Activated CD4-positive, alpha-beta T cell treated with anti-CD3 and anti-CD28 coated beads, Interleukin-2, amount 50 U/mL, for 4 hours (primary cell): Measurements from ENCODE around the gene NDUFC1.

Source experiments
- DNase-seq, 2 experiments: peaks; one replicate each; pipeline ENCODE4 v3.0.0-alpha.2; 2020

NDUFC1 gene

DNA sequence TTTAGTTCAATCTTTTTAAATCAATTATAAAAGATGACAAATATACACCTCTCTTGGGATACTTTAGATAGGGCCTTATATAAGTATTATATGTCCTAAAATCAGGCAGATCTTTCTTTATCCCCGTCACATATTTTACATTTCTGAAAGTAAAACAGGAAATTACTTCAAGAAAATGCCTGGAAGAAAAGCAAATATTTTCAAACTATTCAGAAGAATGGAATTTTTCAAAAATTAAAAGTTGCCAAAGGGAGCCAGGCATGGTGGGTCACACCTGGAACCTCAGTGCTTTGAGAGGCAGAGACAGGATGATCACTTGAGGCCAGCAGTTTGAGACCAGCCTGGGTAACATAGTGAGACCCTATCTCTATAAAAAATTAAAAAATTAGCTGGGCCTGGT lies 56.7 kb downstream of the NDUFC1 start:
- no peak for DNase-seq

DNA sequence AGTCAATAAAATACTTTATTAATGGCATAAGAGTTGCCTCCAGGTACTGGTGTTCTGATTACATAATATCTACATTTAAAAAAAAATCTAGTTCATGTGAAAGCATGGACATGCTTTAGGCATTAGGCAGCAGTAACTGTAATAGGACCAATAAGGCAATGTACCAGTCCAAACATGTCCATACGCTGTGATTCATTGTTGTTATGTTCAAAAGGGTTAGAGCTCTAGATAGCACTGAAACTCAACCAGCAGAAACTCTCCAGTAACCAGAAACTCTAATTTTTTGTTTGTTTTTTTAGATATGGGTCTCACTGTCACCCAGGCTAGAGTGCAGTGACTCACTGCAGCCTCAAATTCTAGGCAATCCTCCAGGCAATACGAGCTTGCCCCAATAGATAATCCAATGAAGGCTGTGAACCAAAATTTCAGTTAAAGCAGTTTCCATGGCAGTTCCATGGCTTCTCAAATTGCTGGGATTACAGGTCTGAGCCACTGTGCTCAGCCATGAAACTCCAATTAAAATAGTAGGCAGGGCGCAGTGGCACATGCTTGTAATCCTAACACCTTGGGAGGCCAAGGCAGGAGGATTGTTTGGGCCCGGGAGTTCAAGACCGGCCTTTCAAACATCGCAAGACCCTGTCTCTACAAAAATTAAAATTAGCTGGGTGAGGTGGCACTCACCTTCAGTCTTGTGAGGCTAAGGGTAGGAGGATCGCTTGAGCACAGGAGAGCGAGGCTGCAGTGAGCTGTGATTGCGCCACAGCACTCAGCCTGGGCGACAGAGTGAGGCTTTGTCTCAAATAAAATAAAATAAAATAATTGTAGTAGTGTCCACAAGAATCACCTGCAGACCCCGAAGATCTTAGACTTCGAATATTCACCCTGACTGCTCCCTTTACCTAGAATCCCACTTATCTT lies 58.6 kb downstream of the NDUFC1 start:
- DNase-seq: no peak

DNA sequence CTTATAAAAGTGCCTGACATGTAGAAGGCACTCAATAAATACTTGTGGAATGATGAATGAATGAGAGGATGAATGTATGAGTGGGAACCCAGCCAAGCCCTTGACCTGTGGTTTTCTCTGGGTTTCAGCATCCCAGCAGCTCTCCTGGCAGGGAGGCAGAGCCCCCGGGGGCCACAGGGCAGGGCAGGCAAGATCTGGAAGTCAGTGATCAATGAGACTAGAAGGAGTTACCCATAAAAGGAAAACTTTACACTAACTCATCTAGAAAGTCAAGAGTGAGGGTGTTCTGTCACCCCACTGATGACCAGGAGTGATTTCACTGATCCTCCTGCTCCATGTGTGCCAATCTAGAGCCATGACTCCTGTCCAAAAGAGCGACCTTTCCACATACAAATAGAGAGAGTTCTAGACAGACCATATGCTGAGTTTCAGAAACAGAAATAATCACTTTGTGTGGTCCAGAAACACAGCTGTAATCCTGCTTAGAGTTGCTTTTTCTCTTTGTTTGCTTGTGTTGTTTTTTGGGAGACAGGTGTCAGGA lies 59.7 kb downstream of the NDUFC1 start:
- DNase-seq: no peak

DNA sequence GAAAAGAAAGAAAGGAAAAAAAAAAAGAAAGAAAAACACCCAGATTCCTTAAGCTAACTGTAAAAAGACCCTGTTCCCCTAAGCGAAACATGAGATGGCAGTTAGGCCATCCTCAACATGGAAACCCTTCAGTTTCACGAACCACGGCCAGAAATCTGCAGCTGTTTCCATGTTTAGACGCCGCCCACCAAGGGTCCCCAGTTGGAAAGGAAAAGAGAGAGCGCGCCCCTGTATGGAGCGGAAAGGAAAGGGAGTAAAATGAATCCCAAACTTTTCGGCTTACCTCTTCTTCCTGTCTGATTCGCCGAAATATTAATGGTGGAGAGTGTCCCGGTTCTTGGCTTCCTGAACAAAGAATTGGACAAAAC lies 60.5 kb downstream of the NDUFC1 start:
- DNase-seq: no peak

DNA sequence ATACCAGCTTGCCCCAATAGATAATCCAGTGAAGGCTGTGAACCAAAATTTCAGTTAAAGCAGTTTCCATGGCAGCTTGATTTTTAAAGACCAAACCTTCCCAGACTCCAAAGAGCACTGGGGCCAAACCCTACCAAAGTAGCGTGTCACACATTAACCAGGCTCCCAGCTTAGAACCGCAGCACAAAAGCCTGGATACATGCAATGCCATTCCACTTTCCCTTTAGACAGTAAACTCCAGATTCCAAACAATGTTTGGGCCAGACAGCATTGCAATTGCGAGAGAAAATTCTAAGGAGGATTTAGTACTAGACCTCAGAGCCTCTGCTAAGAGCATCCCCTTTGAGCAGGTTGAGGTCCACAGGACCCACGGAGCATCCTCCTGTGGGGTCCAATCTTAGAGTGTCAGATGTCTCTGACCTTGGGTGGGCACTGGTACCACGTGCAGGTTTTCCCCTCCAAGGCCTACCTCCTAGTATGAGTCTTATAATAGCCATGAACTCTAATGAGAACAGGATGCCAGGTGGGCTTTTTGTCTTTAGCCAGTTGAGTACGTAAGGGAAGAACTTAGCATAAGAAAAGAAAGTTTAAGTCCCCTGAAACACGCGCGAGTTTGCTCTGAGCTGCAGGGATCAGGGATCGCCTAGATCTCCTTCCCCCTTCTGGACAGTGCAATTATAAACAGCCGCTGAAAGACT lies 61.0 kb downstream of the NDUFC1 start:
- no peak for DNase-seq
